ENCODE measurements around the gene SRP72.
"Not testable (repeated sequence)": the region's sequence is repeated elsewhere in the genome, so short reads cannot be mapped to it uniquely, and the experiment has no call there.

The SRP72 gene

GRCh38 chr4:56465599-56466295 is 1.7 kb upstream of the SRP72 start:
- DNase-seq (ENCODE audit: low read depth), result no peak

- not testable (repeated sequence) for DNase-seq (ENCODE audit: low read depth)
Measured at GRCh38 chr4:56466296-56466761, 1.1 kb upstream of the SRP72 start.

GRCh38 chr4:56466910-56467283 is 520 bp upstream of the SRP72 start:
- DNase-seq (ENCODE audit: low read depth), result no peak

- DNase-seq (ENCODE audit: low read depth), result peak; percentile 26
Measured at GRCh38 chr4:56468097-56468422, 643 bp downstream of the SRP72 start.

- no peak for DNase-seq (ENCODE audit: low read depth)
Measured at GRCh38 chr4:56469489-56470210, 2.2 kb downstream of the SRP72 start.

- DNase-seq (ENCODE audit: low read depth), result no peak
Measured at GRCh38 chr4:56475917-56476316, 8.5 kb downstream of the SRP72 start.

GRCh38 chr4:56477192-56477702 is 9.8 kb downstream of the SRP72 start:
- no peak for DNase-seq (ENCODE audit: low read depth)

- DNase-seq (ENCODE audit: low read depth), result no peak
Measured at GRCh38 chr4:56480691-56481090, 13.3 kb downstream of the SRP72 start.

- DNase-seq (ENCODE audit: low read depth), result no peak
Measured at GRCh38 chr4:56496241-56496640, 28.8 kb downstream of the SRP72 start.

- DNase-seq (ENCODE audit: low read depth), result peak; percentile 46
Measured at GRCh38 chr4:56505269-56506130, 38.1 kb downstream of the SRP72 start, which contains the start of gene ARL9. ARL9 (plus strand) TSS chr4:56505791; CDS start chr4:56505863, 72 bp downstream.

GRCh38 chr4:56511098-56511497 is 43.7 kb downstream of the SRP72 start:
- DNase-seq (ENCODE audit: low read depth), result no peak

- no peak for DNase-seq (ENCODE audit: low read depth)
Measured at GRCh38 chr4:56512166-56512565, 44.7 kb downstream of the SRP72 start.

- no peak for DNase-seq (ENCODE audit: low read depth)
Measured at GRCh38 chr4:56513517-56513916, 46.1 kb downstream of the SRP72 start.

- peak; percentile 74 for DNase-seq (ENCODE audit: low read depth)
Measured at GRCh38 chr4:56530269-56531148, 63.1 kb downstream of the SRP72 start.

GRCh38 chr4:56531149-56531770 is 63.8 kb downstream of the SRP72 start:
- DNase-seq (ENCODE audit: low read depth), result no peak

- DNase-seq (ENCODE audit: low read depth), result no peak
Measured at GRCh38 chr4:56531823-56532222, 64.4 kb downstream of the SRP72 start.

GRCh38 chr4:56532239-56532638 is 64.8 kb downstream of the SRP72 start:
- DNase-seq (ENCODE audit: low read depth), result no peak

- no peak for DNase-seq (ENCODE audit: low read depth)
Measured at GRCh38 chr4:56535915-56536314, 68.5 kb downstream of the SRP72 start.

GRCh38 chr4:56537147-56537546 is 69.7 kb downstream of the SRP72 start:
- DNase-seq (ENCODE audit: low read depth), result no peak

- no peak for DNase-seq (ENCODE audit: low read depth)
Measured at GRCh38 chr4:56540826-56541225, 73.4 kb downstream of the SRP72 start.

GRCh38 chr4:56544573-56545131 is 77.2 kb downstream of the SRP72 start:
- peak; percentile 80 for DNase-seq (ENCODE audit: low read depth)

Data from activated T-cell treated with anti-CD3 and anti-CD28 coated beads for 24 hours (primary cell).